ENCODE results near the gene SPATA19. TPM values are rescaled to one million over a fixed set of nuclear protein-coding genes. Genes with fewer than 3 reads are reported as not detected.

The SPATA19 gene
- total RNA-seq, 4 donors from 2014 or later: not detected

DNA sequence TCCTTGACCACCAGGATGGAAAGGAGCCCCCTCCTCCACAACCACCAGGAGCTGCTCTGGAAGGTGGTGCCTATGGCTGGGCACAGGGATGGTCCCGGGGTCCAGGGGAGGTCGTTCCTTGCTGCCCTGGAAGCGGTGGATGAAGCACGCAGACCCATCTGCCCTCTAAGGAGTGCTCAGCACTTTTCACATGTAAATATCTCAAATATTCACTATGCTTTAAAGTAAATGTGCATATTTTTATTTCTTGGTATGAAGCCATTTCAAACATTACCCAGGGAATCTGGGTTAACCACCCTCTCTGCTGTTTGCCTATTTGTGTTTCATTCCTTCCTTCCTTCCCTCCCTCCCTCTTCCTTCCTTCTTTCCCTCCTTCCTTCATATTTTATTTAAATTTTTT is 21.7 kb downstream of the SPATA19 start:
- in situ Hi-C loops (cut with MboI; ENCODE audit: low sequenced_read_pairs in 4 of 4): loop anchor here in 2 of 4 donors (10.0 kb wide), 2 partner anchors 679 to 689 kb away; no protein-coding TSS in a partner anchor
- intact Hi-C loops (cut with DNase I; ENCODE audit: low total_unique reads): no loop called here
- Histone ChIP-seq H3K36me3 (no peaks in the 10 kb centered on the region), H3K4me1 (no peaks in the 10 kb centered on the region), H3K27ac (no peak overlapping the region), H3K27me3 (peaks cover 0 to 3% (median 0%) of the 10 kb centered on the region in 3 donors), H3K4me3 (no peak overlapping the region), H3K9me3 (no peaks in the 10 kb centered on the region)
- ATAC-seq (no peak), DNase-seq (no peak)
- TF ChIP-seq, protein P1, sequence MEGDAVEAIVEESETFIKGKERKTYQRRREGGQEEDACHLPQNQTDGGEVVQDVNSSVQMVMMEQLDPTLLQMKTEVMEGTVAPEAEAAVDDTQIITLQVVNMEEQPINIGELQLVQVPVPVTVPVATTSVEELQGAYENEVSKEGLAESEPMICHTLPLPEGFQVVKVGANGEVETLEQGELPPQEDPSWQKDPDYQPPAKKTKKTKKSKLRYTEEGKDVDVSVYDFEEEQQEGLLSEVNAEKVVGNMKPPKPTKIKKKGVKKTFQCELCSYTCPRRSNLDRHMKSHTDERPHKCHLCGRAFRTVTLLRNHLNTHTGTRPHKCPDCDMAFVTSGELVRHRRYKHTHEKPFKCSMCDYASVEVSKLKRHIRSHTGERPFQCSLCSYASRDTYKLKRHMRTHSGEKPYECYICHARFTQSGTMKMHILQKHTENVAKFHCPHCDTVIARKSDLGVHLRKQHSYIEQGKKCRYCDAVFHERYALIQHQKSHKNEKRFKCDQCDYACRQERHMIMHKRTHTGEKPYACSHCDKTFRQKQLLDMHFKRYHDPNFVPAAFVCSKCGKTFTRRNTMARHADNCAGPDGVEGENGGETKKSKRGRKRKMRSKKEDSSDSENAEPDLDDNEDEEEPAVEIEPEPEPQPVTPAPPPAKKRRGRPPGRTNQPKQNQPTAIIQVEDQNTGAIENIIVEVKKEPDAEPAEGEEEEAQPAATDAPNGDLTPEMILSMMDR (IDR thresholded peaks at IDR 0.05 in 4 of 5, conservative IDR thresholded peaks at IDR 0.05 in 1 of 5): no peak
- TF ChIP-seq POLR2A (IDR thresholded peaks at IDR 0.05): no peak

DNA sequence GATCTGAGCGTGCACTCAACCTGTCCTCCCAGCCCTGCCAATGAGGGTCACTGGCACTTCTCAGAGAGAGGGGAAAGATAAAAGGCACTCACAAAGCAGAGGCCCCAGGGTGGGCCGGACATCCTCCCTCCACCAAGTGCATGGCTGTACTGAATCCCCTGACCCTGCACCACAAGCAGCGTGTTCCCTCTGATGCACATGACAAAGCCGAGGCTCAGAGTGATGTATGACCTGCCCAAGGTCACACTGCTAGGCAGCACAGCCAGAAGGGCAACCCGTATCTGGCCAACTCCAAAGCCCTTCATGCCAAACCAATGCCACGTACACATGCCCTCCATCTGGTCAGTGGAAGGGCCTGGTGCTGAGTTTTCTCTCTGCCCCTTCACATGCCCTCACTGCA is 22.1 kb downstream of the SPATA19 start:
- in situ Hi-C loops (cut with MboI; ENCODE audit: low sequenced_read_pairs in 4 of 4): loop anchor here in 2 of 4 donors (10.0 kb wide), 2 partner anchors 678 to 688 kb away; no protein-coding TSS in a partner anchor
- TF ChIP-seq POLR2A (IDR thresholded peaks at IDR 0.05): no peak
- TF ChIP-seq, protein P1 (IDR thresholded peaks at IDR 0.05 in 4 of 5, conservative IDR thresholded peaks at IDR 0.05 in 1 of 5): no peak
- H3K27ac ChIP-seq: no peak overlapping the region
- intact Hi-C loops (cut with DNase I; ENCODE audit: low total_unique reads): no loop called here
- H3K4me1 ChIP-seq: no peaks in the 10 kb centered on the region
- H3K27me3 ChIP-seq: peaks cover 0 to 3% (median 0%) of the 10 kb centered on the region in 3 donors
- DNase-seq (no peak), ATAC-seq (no peak)
- H3K9me3 ChIP-seq: no peaks in the 10 kb centered on the region
- H3K4me3 ChIP-seq: no peak overlapping the region
- no peaks in the 10 kb centered on the region for H3K36me3 ChIP-seq

DNA sequence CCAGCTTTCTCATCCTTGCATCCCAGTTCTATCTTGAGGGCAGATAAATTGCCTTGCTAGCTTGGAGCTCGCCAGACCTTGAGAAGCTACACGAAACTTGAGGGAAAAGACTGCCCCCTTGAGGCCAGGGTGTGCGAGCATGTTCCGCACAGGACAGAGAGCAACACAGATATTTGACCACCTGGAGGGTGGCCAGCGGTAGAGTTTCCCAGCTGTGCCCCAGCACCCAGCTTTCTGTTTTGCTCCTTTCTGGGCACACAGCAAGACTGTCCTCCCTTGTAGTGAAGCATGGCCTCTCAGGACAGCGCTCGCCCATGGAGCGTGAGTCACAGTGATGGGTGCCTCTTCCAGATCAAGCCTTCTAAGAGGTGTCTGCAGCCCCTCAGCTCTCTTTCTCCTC is 23.5 kb downstream of the SPATA19 start:
- TF ChIP-seq, protein P1 (IDR thresholded peaks at IDR 0.05 in 4 of 5, conservative IDR thresholded peaks at IDR 0.05 in 1 of 5): peak in 2 of 5 experiments; percentile 9 to 50
- TF ChIP-seq POLR2A (IDR thresholded peaks at IDR 0.05): no peak
- Histone ChIP-seq H3K4me1 (no peaks in the 10 kb centered on the region), H3K36me3 (no peaks in the 10 kb centered on the region), H3K4me3 (no peak overlapping the region), H3K27me3 (no peaks in the 10 kb centered on the region), H3K27ac (no peak overlapping the region), H3K9me3 (no peaks in the 10 kb centered on the region)
- DNase-seq: no peak
- ATAC-seq: no peak
- in situ Hi-C loops (cut with MboI; ENCODE audit: low sequenced_read_pairs in 4 of 4) (loop anchor here in 2 of 4 donors (10.0 kb wide), 2 partner anchors 677 to 687 kb away; no protein-coding TSS in a partner anchor), intact Hi-C loops (cut with DNase I; ENCODE audit: low total_unique reads) (no loop called here)

DNA sequence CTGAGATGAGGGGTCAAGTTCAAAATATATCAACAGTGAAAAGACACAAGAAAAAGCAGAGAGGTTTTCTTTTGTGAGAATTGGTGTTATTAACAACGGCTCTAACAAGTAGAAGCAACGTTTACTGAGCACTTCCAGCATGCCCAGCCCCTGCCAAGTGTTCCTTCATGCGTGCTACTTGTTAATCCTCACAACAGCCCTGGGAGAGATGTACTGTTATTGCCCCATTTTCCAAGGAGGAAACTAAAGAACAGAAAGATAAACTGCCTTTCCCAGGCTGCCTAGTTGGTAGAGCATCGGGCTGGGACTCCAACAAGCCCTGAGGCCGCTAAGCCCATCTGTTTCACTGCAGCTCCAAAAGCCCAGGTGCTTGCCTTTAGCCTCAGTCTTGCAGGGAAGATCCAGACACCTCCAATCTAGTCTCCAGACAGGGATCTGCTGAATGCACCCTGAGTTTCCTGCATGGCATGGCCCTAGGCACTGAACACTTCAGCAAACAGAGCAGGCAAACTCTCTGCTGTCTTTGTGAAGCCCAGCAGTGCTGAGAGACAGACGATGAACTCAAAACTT is 25.5 kb downstream of the SPATA19 start:
- TF ChIP-seq POLR2A (IDR thresholded peaks at IDR 0.05): no peak
- TF ChIP-seq, protein P1 (IDR thresholded peaks at IDR 0.05 in 4 of 5, conservative IDR thresholded peaks at IDR 0.05 in 1 of 5): no peak
- no peak overlapping the region for H3K4me3 ChIP-seq
- H3K4me1 ChIP-seq: no peaks in the 10 kb centered on the region
- no peak overlapping the region for H3K27ac ChIP-seq
- intact Hi-C loops (cut with DNase I; ENCODE audit: low total_unique reads): no loop called here
- in situ Hi-C loops (cut with MboI; ENCODE audit: low sequenced_read_pairs in 4 of 4): loop anchor here in 2 of 4 donors (10.0 kb wide), 2 partner anchors 675 to 685 kb away; no protein-coding TSS in a partner anchor
- H3K36me3 ChIP-seq: no peaks in the 10 kb centered on the region
- DNase-seq (no peak), ATAC-seq (no peak)
- H3K9me3 ChIP-seq: no peaks in the 10 kb centered on the region
- H3K27me3 ChIP-seq: no peaks in the 10 kb centered on the region
